ENCODE data around the gene RNGTT.

The RNGTT gene

DNA sequence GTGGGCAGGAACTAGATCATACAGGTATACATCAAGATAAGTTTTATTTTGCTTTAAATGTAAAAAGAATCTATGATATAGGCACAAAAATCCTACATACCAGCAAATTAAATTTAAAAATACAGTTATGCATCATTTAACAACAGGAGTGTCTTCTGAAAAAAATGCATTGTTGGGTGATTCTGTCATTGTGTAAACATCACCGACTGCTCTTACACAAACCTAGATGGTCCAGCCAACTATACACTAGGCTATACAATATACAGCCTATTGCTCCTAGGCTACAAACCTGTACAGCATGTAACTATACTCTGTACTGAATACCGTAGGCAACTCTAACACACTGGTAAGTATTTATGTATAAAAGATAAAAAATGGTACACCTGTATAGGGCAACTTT is 139.4 kb downstream of the RNGTT start:
- DNase-seq (ENCODE audit: low spot score), result no peak
- TF ChIP-seq, protein P1, sequence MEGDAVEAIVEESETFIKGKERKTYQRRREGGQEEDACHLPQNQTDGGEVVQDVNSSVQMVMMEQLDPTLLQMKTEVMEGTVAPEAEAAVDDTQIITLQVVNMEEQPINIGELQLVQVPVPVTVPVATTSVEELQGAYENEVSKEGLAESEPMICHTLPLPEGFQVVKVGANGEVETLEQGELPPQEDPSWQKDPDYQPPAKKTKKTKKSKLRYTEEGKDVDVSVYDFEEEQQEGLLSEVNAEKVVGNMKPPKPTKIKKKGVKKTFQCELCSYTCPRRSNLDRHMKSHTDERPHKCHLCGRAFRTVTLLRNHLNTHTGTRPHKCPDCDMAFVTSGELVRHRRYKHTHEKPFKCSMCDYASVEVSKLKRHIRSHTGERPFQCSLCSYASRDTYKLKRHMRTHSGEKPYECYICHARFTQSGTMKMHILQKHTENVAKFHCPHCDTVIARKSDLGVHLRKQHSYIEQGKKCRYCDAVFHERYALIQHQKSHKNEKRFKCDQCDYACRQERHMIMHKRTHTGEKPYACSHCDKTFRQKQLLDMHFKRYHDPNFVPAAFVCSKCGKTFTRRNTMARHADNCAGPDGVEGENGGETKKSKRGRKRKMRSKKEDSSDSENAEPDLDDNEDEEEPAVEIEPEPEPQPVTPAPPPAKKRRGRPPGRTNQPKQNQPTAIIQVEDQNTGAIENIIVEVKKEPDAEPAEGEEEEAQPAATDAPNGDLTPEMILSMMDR (IDR thresholded peaks at IDR 0.05; ENCODE audit: extremely low read depth, missing control alignments), result no peak

DNA sequence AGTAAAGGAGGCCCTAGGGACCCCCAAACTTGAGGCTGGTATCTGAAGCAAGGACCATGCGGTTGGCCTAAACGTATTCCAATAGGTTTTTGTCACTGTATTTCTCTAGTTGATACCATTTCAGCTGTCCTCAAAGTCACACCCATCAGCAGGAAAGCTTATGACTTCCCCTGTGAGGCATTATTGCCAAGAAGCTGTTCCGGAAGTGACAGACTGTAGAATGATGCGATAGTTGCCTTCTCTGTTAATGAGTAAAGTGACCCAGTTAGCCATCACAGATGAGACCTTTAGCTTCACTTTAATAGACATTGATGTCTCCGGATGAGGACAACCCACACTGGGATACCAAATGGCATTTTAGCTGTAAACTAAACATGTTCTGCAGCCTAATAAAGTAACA is 147.9 kb downstream of the RNGTT start:
- TF ChIP-seq, protein P1 (IDR thresholded peaks at IDR 0.05; ENCODE audit: extremely low read depth, missing control alignments), result no peak
- no peak for DNase-seq (ENCODE audit: low spot score)

DNA sequence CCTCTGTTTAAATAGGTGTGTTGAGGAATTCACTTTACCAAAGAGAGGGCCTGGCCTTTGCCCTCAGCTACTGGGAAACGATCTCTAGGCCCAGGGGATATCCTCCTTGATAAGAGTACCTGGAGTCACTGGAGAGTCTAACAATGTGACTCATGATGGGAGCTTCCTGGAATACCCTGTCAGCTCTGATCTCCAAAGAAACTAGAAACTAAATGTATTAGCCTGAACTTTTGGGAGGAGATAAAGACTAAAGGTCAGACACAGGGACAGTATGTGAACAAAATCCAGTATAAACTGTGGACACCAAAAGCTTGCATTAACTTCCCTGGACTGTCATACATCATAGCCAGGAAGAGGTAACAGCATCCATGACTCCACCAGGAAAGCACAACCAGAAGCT is 148.5 kb downstream of the RNGTT start:
- DNase-seq (ENCODE audit: low spot score), result no peak
- TF ChIP-seq, protein P1 (IDR thresholded peaks at IDR 0.05; ENCODE audit: extremely low read depth, missing control alignments), result no peak

DNA sequence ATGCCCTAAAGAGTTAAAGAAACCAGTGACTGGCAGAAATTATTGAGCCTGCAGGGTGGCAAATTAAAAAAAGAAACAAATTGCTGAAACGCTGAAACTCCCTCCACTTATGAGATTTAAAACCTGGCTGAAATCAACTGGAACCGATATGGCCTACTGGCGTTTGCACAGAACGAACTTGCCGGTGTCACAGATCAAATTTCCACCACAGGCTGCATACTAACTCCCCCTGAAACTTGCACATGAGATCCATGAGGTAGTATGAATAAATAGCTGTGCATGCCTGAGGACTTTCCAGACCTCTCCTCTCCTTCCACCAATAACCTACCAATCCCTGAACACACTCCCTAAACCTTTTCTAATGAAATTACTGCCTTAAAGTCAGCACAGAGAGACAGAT is 150.4 kb downstream of the RNGTT start:
- DNase-seq (ENCODE audit: low spot score), result no peak
- TF ChIP-seq, protein P1 (IDR thresholded peaks at IDR 0.05; ENCODE audit: extremely low read depth, missing control alignments), result no peak

DNA sequence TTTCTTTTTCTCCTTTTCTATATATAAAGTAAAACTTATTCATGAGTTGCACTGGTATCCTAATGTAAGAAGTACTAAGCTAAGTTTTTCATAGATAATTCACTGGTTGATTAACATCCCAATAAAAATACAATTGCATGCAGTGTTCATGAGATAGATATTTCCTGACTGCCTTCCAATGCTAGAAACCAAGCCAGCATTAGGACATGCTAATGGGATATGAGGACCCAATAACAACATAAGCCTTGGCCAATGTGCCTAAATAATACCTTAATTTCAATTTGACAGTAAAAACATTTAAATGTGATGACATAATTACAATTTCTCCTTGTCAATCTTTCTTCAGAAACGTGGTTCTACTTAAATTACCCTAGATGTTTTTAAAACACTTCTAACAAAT is 152.7 kb downstream of the RNGTT start:
- DNase-seq (ENCODE audit: low spot score), result no peak
- TF ChIP-seq, protein P1 (IDR thresholded peaks at IDR 0.05; ENCODE audit: extremely low read depth, missing control alignments), result no peak

DNA sequence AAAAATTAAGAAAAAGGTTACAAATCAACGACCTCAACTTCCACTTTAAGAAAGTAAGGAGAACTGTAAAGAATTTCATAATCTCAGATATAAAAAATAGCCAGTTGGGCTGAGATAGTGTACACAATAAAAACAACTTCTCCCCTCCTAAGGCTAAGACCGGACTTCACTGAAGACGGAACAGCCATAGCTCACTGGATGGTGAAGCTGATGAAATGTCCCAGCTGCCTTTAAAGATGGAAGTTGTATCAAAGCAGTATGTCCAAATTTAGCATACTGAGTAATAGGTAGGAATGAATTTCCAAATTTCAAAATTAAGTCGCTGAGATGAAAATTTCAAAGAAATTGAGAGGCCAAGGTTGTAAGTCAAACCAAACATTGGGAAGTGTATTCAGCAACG is 153.3 kb downstream of the RNGTT start:
- DNase-seq (ENCODE audit: low spot score), result no peak
- TF ChIP-seq, protein P1 (IDR thresholded peaks at IDR 0.05; ENCODE audit: extremely low read depth, missing control alignments), result no peak

DNA sequence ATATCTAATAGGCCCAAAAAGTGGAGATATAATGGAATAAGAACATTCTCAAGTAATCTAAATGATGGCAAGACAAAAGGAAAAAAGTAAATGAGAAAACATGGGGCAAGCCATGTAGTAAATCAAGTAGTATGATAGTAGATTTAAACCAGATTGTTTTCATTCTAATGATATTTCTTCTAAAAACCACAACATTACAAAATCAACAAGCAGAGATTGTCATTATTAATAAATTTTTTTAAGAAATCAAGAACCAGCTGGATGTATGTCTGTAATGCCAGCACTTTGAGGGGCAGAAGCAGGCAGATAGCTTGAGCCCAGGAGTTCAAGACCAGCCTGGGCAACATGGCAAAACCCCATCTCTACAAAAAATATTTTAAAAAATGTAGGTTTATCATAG is 155.0 kb downstream of the RNGTT start:
- TF ChIP-seq, protein P1 (IDR thresholded peaks at IDR 0.05; ENCODE audit: extremely low read depth, missing control alignments), result no peak
- no peak for DNase-seq (ENCODE audit: low spot score)

All from GM20000 (cell line).